HepG2 (cell line): ENCODE measurements around the gene CTAG1A. TPM values are rescaled to one million over a fixed set of nuclear protein-coding genes. Genes with fewer than 3 reads are reported as not detected.

Experiments
- BRCA1 ChIP-seq: sonication (generic); formaldehyde crosslinking; IDR thresholded peaks from 2 replicates; pipeline ENCODE4 v1.4.0; 2020; ENCODE audit warnings: missing genetic modification reagents
- CEBPB ChIP-seq: IDR thresholded peaks from 2 replicates; pipeline ENCODE4 v1.6.1; 2011; ENCODE audit warnings: low read depth, low read length, improper control_type of control experiment, borderline replicate concordance
- NAIF1 ChIP-seq: sonication (generic); formaldehyde crosslinking; IDR thresholded peaks from 2 replicates; pipeline ENCODE4 v1.5.0; 2020; ENCODE audit warnings: mild to moderate bottlenecking, missing genetic modification reagents, borderline replicate concordance
- PHB2 ChIP-seq: fragments of 450-650 bp; IDR thresholded peaks from 2 replicates; pipeline ENCODE4 v1.6.1; 2018; ENCODE audit not compliant: partially characterized antibody
- RBFOX2 ChIP-seq: fragments of 200-400 bp; formaldehyde crosslinking; IDR thresholded peaks from 2 replicates; pipeline ENCODE4 v1.6.1; 2017; ENCODE audit warnings: low read depth, mild to moderate bottlenecking, low read length
- TRIM24 ChIP-seq: sonication (generic); formaldehyde crosslinking; IDR thresholded peaks from 2 replicates; pipeline ENCODE4 v1.8.0; 2022; ENCODE audit warnings: mild to moderate bottlenecking, missing genetic modification reagents
- ZNF292 ChIP-seq: sonication (generic); formaldehyde crosslinking; IDR thresholded peaks from 2 replicates; pipeline ENCODE4 v1.8.1; 2022; ENCODE audit warnings: mild to moderate bottlenecking, low read depth, missing genetic modification reagents, borderline replicate concordance
- ZNF670 ChIP-seq: sonication (generic); formaldehyde crosslinking; IDR thresholded peaks from 2 replicates; pipeline ENCODE4 v1.8.0; 2022; ENCODE audit warnings: mild to moderate bottlenecking, missing genetic modification reagents, borderline replicate concordance
- ZNF678 ChIP-seq: sonication (generic); formaldehyde crosslinking; IDR thresholded peaks from 2 replicates; pipeline ENCODE4 v1.4.0; 2020; ENCODE audit warnings: mild to moderate bottlenecking, missing genetic modification reagents
- polyA plus RNA-seq, 8 experiments: library from polyadenylated mRNA; depleted of rRNA in 3 of 8; stranded (reverse) in 7 of 8; unstranded in 1 of 8; fragments of >200 nt; fragmentation: Illumina TruSeq in 4 of 8; extraction: Trizol in 4 of 8; gene quantifications; 2 replicates each; pipeline versions ENCODE4 v1.2.1 to v1.2.3, GENCODE V29; 2011 to 2016; ENCODE audit warnings: low read depth in 4 of 8, missing spikeins in 1 of 8, mixed read lengths in 1 of 8; ENCODE audit not compliant: insufficient read depth in 1 of 8
- total RNA-seq, 5 experiments: library from RNA; depleted of rRNA; stranded (reverse); fragments of >200 nt; fragmentation: Illumina TruSeq; extraction: Trizol; gene quantifications; 2 replicates each; pipeline ENCODE4 v1.2.3, GENCODE V29; 2016; ENCODE audit warnings: low read depth in 1 of 5
- TF ChIP-seq, protein P1 (sequence below): sonication (generic); formaldehyde crosslinking; IDR thresholded peaks from 2 replicates; pipeline ENCODE4 v1.5.1; 2020; ENCODE audit warnings: mild to moderate bottlenecking, missing genetic modification reagents, moderate library complexity

The CTAG1A gene
- total and polyA plus RNA-seq, 2 of the 13 experiments (the other 11 are each of a cell fraction or from before 2014, with no cell fraction given): not detected

DNA sequence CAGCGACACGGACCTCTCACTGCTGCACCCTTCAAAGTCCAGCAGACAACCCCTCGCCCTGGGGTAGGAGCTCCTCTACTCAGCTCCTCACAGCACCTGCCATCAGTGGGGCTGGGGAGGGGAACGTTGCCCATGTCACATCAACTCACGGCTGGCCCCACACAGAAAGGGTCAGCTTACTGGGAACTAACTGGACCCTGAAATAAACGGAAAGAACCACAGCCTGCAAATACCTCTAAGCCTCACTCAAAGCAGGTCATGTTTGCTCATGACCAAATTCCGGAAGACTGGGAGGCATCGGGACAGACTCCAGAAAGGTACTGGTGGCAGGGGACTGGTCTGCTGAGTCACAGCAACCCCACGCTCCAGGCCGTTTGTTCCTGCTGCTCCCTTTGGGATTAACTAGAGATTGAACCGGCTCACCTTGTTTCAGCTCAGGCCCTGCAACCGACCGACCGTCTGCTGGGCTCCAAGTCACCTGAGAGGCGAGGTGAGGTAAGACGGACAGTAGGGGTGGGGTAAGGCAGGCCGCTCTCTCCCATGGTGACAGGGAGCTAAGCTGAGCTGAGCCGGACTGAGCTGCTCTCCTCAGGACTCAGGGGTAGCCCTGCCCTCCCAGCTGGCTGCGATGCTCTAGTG, 43.9 kb upstream of the CTAG1A start (continued):
- TF ChIP-seq RBFOX2 (peak; percentile 40; the same call in 1 of the 2 replicates), ZNF678 (no peak), ZNF670 (CRISPR knock-in tag) (no peak), NAIF1 (CRISPR knock-in tag) (no peak), TRIM24 (no peak), BRCA1 (CRISPR knock-in tag) (no peak), CEBPB (no peak), PHB2 (no peak), ZNF292 (CRISPR knock-in tag) (no peak)
- TF ChIP-seq, protein P1, sequence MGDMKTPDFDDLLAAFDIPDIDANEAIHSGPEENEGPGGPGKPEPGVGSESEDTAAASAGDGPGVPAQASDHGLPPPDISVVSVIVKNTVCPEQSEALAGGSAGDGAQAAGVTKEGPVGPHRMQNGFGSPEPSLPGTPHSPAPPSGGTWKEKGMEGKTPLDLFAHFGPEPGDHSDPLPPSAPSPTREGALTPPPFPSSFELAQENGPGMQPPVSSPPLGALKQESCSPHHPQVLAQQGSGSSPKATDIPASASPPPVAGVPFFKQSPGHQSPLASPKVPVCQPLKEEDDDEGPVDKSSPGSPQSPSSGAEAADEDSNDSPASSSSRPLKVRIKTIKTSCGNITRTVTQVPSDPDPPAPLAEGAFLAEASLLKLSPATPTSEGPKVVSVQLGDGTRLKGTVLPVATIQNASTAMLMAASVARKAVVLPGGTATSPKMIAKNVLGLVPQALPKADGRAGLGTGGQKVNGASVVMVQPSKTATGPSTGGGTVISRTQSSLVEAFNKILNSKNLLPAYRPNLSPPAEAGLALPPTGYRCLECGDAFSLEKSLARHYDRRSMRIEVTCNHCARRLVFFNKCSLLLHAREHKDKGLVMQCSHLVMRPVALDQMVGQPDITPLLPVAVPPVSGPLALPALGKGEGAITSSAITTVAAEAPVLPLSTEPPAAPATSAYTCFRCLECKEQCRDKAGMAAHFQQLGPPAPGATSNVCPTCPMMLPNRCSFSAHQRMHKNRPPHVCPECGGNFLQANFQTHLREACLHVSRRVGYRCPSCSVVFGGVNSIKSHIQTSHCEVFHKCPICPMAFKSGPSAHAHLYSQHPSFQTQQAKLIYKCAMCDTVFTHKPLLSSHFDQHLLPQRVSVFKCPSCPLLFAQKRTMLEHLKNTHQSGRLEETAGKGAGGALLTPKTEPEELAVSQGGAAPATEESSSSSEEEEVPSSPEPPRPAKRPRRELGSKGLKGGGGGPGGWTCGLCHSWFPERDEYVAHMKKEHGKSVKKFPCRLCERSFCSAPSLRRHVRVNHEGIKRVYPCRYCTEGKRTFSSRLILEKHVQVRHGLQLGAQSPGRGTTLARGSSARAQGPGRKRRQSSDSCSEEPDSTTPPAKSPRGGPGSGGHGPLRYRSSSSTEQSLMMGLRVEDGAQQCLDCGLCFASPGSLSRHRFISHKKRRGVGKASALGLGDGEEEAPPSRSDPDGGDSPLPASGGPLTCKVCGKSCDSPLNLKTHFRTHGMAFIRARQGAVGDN (CRISPR knock-in tag): peak; percentile 63
